Glomerular endothelial cell (primary cell): ENCODE results near the gene CACNG4. TPM values are rescaled to one million over a fixed set of nuclear protein-coding genes. Genes with fewer than 3 reads are reported as not detected.

Experiments
- DNase-seq: peaks from one replicate; pipeline ENCODE4 v3.0.0-alpha.2; 2011; ENCODE audit warnings: low read depth, low spot score; ENCODE audit errors: extremely low read depth
- total RNA-seq: library from RNA; depleted of rRNA; stranded (reverse); fragments of >200 nt; gene quantifications from 2 replicates; pipeline ENCODE4 v1.2.3, GENCODE V29; 2015

CACNG4 gene
- total RNA-seq, 1 donor from 2014 or later, result not detected

DNA sequence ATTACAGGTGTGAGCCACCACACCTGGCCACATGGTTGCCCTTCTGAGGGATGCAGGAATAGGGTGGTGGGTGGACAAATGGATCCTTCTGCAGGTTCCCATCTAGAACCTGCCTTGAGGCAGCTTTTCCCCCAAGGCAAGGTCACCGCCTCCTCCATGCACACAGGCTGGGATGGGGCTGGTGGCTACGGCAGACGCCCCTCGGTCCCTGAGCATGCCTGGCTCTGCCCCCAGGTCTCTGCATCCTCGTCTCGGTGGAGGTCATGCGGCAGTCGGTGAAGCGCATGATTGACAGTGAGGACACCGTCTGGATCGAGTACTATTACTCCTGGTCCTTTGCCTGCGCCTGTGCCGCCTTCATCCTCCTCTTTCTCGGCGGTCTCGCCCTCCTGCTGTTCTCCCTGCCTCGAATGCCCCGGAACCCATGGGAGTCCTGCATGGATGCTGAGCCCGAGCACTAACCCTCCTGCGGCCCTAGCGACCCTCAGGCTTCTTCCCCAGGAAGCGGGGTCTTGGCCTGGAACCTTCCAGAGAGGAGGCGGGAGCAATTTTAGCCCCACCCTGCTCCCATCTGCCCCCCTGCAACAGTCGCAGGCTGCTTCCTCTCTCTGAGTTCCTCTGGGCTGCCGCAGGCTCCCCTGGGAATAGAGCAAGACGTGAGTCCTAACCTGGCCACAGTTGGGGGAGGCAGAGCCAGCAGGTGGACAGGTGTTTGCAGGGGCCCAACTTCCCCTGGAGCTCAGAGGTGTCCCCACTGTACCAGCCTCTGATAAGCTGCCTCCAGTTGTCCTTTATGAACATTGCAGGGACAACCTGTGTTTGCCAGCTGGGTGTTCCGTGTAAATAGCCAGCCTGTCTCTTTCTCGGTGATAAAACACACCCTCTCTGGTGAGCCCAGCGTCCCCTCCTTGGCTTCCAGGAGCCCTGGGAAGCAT, 91.6 kb downstream of the CACNG4 start:
- no peak for DNase-seq

DNA sequence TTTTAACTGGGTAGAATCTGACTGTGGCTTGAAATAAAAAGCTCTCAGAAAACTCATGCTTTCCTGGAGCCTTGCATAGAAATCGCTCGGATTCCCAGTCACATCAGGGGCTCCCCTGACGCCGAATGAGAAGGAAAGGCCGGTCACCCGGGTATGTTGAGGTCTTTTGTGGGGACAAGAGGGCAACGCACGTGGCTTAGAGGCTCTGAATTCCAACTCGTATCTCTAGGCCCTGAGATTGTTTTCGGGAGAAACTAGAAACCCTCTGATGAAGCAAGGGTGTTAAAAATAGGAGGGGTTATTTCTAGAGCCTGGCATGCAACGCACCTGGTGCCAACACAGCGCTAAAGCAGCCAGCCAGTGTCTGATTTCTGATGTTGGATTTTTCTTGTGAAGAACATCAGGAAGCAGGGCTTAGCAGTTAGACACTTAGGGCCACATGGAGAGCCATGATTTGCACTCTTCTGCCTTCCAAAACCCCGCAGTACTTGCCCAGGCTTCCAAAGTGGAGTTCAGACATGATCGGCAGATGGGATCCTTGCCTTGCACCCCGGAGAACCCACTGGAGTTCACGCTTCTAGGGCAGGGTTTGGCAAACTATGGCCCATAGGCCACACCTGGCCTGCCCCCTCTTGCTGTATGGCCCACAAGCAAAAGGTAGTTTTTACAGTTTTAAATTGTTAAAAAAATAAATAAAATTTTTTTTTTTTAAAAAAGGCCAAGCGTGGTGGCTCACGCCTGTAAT, 92.4 kb downstream of the CACNG4 start:
- no peak for DNase-seq

- DNase-seq, result no peak
These were observed 93.5 kb downstream of the CACNG4 start for GRCh38 chr17:67058036-67058435.

GRCh38 chr17:67059372-67059771, 94.9 kb downstream of the CACNG4 start:
- DNase-seq, result no peak

GRCh38 chr17:67063141-67063540, 98.6 kb downstream of the CACNG4 start:
- DNase-seq, result no peak

DNA sequence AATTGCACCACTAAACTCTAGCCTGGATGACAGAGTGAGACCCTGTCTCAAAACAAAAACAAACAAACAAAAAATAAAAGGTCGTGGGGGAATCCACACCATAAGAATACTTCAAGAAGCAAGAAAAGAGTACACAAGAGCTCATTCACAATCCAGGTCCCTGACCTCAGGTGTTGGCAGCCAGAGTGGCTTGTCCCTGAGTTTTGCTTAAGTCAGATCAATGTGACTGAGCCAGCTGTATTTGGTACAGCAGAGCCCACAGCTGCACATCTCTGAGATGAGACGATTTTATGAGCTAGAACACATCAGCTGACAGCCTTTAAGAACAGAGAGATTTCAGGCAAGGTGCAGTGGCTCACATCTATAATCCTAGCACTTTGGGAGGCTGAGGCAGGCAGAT, 102.2 kb downstream of the CACNG4 start:
- DNase-seq, result no peak

DNA sequence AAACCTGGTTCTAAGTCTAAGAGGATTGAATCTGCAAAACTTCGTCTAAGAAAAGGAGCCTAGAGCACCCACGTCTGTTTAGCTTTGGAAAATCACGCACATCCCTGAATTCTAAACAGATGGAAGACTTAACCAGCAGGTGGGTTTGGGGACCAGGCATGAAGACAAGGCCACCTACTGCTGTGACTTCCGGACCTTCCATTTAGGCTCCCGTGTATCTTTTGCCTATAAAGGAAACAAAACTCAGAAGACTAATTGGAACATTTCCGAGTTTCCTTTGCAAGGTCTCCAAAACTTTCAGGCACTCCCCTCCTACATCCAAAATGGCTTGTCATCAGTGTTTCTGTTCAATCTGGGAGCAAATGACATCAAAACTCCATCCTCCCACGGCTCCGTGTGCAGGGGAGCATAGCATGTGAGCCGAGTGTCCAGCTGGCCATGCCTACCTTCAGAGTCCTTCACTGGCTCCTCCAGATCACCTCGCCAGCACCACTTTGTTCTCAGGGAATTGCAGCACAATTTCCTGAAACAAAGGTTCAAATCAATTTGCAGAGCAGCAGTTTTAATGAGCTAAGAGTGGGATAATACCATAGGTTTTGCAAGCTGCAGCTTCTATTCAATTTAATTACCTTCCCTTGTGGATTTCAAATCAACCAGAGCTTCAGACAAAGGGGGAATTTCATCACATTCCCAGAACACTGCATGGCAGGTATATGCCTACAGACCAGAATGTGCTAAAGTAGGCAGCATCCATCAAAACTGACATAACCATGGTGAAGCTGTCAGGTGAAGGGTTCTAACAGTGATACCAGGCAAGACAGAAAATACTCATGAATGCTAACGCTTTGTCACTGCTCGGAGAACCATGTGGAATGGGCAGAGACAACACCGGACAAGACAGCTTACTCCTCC, 103.3 kb downstream of the CACNG4 start:
- DNase-seq, result no peak

- DNase-seq, result no peak
These were observed 104.5 kb downstream of the CACNG4 start for GRCh38 chr17:67068999-67069398.

DNA sequence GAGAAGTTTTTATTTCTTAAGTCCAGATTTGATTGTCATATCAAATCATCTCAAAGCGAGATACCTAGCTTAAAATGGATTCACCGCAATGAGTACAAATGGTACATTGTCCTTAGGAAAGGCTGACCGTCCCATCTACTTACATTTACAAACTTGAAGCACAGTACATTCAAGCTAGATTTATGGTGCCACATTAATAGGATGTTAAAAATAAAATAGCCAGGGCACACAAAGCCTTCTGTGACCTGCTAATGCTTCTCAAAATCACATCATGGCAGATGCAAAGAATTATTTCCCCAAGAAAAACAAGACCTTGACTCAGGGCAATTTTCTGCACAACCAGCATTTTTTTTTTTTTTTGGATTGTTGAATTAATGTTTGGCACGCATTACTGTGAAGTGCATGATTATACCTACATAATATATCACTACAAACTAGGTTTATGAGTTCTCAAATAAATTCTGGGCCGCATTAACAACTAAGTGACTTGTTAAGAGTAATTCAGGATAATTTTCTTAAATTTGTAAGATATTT, 105.2 kb downstream of the CACNG4 start:
- no peak for DNase-seq

DNA sequence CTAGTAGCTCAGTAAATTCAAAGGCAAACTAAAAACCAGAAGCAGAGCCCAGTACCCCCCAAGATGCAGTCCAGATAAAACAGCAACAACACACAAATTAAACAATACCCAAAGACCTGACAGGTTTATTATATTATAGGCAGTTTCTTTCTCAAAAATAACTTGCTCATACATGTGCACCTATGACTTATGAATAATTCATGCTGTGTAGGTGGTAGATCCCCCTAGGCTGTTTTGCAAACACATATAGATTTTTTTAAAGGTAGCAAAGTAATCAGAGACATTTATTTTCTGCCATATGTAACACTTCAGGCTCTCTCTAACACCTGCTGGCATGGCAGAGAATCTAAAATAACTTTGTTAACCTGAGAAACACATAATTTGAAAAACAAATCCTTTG, 107.1 kb downstream of the CACNG4 start:
- DNase-seq, result no peak

DNA sequence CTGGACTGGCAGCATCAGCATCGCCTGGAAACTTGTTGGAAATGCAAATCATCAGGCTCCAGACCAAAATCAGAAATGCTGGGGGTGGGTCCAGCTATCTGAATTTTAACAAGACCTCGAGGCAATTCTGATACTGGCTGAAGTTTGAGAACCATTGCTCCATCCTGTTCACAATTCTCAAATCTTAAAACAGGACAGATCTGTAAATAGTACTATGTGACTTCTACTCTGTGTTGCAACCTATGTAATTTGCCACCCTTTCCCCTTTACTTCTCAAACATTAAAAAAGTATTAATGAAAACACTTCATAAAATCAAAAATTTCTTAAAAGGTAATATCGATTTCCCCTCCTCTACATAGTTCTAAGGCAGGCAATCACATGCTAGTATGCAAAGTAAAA, 108.4 kb downstream of the CACNG4 start:
- DNase-seq, result no peak

DNA sequence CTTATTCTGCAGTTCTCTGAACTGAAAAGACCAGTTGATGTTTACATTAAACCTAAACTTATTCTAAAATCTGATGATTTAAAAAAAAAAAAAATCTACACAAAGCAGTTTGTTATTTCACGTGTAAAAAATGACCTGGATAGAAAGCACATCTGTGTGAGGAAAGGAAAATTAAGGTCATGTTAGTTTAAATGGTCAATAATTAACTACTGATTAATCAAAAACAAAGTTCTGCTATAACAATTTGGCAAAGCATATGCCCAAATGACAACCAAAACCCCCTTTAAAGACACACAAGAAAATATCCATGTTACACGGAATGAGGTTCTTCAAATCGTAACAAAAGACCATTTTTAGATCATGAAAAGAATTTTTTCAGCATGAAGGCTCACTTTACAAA, 110.3 kb downstream of the CACNG4 start:
- DNase-seq, result no peak

- no peak for DNase-seq
These were observed 111.8 kb downstream of the CACNG4 start for GRCh38 chr17:67076290-67076689.

GRCh38 chr17:67078292-67078691, 113.8 kb downstream of the CACNG4 start:
- DNase-seq, result no peak

- no peak for DNase-seq
These were observed 115.0 kb downstream of the CACNG4 start for GRCh38 chr17:67079491-67079890.

GRCh38 chr17:67080804-67081203, 116.3 kb downstream of the CACNG4 start:
- no peak for DNase-seq

GRCh38 chr17:67082107-67082506, 117.6 kb downstream of the CACNG4 start:
- DNase-seq, result no peak
